Activated T-helper 1 cell treated with anti-CD3 and anti-CD28 coated beads, Interleukin-2, amount 50 U/mL, for 16 hours (primary cell): Measurements from ENCODE around the gene VEGFA.

Source experiments
- DNase-seq, 2 donors: peaks; one replicate each; pipeline ENCODE4 v3.0.0-alpha.2; 2020; ENCODE audit warnings: low read depth in 1 of 2, low spot score in 1 of 2

VEGFA gene

DNA sequence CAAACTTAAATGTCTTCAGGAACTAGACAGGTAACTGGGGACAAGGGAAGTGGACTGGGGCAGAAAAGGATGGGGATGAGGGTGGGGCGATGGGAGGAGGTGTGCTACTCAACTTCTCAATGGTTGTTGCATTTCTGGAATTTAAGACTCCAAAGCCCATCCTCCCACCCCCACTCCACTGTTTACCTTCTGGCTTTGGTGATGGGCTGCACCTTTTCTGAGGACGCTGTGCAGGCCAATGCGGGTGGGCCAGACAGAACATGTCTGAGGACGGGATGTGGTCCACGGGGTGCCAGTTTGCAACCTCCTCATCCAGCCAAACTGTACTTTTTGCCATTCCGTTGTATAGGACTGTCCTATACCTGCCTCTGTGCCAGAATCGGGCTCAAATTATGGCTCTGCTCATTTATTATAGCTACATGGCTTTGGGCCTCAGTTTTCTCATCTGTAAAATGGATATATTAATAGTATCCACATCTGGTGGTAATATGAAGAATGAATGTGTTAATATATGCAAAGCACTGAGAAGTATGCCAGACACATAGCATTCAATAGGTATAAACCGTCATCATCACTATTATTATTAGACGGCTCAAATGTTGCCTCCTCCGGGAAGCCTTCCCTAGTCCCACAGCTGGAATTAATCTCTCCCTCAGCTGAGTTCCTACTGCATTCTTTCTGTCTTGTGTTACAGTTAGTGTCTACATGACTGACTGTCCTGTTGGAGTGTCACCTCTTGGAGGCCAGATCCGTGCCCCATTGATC lies 31.0 kb upstream of the VEGFA start:
- no peak for DNase-seq

GRCh38 chr6:43739642-43740091 lies 30.3 kb upstream of the VEGFA start:
- no peak for DNase-seq

DNA sequence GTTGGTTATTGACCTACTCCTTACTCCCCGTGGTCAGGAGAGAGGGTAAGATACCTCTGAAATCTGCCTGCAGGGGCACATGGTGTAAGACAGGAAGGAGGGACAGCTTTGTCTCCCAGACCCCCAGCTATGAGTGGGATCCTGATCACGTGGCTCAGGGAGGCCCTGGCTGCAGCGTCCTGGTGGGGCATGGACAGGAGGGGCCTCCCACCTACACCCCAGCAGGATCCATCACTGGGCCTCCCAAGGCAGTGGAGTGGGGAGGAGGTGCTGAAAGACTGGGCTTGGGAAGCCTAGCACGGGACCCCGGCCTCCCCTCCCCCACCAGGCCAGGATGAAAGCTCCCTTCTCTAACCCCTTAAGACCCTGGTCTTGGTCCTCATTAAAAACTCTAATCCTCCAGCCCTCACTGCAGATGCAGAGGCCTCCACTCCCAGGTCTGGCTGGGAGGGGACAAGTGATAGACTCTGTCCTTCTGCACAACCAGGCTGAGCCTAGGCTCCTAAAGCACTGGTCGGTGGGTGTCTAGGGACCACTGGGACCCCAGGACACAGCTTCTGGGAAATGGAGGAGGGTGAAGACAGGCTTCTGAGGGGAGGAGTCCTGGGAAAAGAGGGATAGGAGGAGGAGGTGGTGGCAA lies 29.6 kb upstream of the VEGFA start:
- no peak for DNase-seq

- DNase-seq, result no peak
These were observed 28.8 kb upstream of the VEGFA start for GRCh38 chr6:43740961-43741764.

GRCh38 chr6:43741829-43742228 lies 28.2 kb upstream of the VEGFA start:
- DNase-seq, result no peak

DNA sequence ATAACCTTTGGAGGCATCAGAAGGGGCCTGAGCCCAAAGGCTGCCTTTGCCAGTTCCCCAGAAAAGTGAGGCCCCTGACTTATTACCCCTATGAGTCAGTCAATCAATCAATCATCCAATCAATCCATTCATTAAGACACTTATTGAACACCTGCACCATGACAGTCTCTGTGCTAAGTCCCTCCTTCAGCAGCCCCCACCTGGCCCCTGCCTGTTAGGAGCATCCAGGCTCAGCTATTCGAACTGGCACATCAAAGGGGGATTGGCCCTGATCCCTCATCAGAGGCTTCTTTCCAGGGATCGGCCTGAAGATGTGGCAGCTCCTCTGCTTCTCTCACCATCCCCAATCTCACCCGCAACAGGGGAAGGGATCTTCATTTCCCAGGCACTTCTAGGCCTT lies 27.7 kb upstream of the VEGFA start:
- no peak for DNase-seq

DNA sequence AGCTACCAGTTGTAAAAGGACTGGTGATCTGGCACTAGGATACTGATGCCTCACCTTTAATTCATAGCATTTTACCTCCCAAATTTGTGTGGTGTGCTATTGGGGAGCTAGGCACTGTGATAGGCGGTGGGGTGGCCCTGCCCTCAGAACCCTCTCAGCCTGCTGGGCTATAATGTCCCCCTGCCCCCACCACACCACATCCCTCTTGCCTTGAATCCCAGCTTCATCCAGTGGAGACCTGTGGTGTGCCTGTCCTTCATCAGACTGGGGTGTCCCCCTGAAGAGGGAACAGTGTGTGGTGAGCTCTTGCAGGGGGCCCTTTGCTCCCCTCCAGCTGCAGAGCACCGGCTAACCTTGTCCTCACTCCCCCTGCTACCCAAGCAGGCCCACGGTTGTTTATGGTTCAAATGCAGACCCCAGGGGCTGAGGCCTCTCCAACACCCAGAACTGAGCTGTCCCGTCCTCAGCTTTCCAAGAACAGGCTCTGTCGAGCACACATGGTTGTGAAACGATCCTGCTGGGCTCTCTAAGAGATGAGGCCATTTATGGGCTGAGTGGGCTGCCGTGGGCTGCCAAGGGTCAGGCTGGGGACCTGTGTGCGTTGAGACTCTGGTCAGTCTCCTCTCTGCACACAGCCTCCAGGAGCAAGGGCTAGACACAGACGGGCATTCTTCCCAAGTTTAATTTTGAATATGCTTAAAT lies 26.9 kb upstream of the VEGFA start:
- no peak for DNase-seq

DNA sequence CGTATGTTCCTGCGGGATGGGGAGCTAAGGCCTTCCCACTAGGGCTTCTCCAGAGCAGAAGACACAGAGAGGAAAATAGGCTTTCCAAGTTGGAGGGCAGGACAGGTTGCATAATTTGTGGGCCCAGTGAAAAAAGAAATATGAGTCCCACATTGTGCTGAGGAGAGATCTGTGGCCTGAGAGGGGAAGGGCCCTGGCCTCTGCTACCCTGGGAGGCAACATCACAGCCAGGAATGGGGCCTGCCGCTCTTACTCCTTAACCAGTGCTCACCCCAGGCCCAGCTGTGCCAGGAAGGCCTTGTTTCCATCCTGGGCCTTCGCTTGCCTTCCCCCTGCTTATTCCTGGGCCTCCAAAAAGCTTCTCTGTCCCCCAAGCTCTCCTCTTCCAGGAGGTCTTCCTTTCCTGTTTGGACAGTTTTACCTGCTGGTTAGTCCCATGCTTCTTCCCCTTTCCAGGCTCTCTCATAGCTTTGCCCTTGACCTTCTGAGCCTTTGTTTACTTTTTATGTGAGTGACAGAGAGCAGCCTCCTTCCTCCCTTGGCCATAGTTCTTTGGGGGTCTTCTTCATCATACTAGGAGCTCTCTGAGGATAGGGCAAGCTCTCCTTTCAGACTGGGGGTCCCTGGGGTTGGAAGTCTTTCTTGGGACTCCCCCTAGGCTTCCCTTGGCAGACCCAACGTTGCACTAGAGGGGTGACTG lies 26.2 kb upstream of the VEGFA start:
- no peak for DNase-seq

DNA sequence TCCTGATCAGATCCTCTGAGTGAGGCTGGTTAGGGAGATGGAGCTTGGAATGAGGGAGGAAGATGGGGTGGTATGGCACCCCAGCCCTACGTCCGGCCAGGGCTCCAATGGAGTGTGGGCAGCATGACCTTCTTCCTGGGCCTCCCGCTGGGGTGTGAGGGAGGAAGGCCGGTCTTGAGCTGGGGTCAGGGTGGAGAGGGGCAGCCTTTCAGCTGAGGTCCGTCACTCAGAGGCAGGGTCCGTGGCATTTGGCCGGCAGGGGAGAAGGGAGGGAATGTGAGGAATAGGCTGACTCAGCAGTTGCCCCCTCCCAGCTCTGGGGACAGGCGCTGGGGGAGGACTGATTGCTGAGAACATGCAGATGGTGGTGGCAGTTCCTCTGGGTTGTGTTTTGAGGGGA lies 25.5 kb upstream of the VEGFA start:
- no peak for DNase-seq

DNA sequence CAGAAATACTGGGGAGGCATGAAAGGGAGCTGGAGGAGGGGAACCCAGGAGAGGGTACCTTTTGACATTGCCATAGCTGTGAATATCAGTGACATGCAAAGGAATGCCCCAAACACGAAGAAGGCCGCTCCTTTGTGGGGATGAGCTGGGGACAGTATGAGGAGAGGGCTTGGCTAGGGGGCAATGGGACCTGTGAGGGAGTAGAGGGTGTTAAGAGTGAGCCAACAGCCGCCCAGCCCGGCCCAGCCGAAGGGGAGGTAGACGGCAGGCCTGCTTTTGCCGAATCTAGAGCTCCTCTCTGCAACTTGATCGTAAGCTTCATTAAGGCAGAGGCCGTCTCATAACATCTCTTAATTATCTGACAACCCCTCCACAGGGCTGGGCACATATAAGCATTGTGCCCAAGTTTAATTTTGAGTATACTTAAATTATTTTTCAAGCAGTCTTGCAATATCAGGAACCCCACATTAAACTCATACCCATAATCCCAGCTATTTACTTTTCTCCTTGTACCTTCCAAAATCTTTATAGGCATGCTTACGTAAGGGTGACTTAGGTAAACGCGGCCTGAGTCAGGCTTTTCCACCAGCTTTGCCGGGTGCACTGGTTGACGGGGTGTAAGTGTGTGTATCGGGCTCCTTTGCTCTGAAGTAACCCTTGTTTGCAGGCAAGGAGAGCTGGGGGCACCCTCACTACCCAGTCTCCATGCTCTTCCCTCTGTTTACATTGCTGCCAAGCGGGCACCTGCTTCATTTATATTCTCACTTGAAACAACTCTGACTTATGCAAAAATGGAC lies 24.9 kb upstream of the VEGFA start:
- DNase-seq, result no peak

DNA sequence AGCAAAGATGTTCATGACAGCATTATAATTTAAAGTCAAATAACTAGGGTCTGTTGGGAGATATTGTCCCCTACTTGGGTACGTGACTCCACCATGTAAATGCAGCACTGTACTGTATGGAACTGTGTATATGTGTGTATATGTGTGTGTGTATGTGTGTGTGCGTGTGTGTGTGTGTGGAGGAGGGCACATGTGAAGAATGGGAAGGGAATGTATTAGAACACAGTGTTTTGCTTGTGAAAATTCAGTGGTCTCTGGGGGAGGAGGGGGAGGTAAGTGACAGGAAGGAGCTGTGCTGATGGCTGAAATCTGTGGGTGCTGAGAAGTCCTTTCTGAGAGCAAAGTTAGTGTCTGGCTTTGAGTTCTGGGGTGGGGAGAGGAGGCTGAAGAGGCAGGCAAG lies 23.9 kb upstream of the VEGFA start:
- DNase-seq, result no peak

GRCh38 chr6:43746613-43747102 lies 23.4 kb upstream of the VEGFA start:
- DNase-seq, result no peak

- no peak for DNase-seq
These were observed 22.2 kb upstream of the VEGFA start for GRCh38 chr6:43747784-43748183.

DNA sequence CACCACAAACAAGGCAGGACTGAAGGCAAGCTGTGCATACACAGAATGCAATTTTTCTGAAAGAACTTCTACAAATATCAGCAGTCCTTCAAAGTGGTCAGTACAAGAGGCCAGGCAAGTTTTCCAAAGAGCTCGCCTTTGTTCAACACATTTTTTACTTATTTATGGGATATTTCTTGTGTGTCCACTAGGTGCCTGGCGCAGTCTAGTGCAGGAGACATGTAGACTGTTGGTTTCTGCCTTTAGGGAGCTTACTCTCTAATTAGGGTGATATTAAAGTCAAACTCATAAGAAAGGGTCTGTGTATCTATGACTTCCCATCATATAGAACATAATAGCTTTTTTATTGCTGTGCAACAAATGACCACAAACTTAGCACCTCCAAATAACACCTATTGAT lies 21.2 kb upstream of the VEGFA start:
- DNase-seq, result no peak

DNA sequence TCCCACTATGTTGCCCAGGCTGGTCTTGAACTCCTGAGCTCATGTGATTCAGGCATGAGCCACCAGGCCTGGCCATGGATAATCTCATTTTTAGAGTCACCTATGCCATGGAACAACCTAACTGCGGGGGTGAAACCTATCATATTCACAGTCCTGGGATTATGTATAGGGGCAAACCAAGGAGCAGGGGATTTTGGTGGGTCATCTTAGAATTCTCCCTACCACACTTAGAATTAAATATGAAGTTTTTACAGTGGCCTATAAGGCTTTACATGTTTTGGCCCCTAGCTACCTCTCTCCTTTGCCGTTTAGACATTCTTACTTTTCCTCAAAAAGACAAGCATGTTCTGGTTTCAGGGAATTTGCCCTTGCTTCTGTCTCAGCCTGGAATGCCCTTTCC lies 20.6 kb upstream of the VEGFA start:
- DNase-seq, result no peak

DNA sequence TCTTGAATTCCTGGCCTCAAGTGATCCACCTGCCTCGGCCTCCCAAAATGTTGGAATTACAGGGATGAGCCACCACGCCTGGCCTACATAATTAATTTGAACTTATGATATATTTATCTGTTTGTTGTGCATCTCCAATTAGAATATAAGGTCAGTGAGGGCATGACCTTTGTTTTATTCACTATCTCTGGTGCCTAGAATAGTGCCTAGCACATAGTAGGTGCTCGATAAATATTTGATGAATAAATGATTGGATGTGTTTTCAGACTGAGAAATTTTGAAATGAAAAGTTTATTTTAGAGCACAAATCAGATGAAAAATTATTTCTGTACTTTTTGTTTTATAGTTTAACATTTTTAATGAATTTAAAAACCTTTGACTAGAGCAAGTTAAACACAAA lies 19.4 kb upstream of the VEGFA start:
- no peak for DNase-seq

- no peak for DNase-seq
These were observed 16.3 kb upstream of the VEGFA start for GRCh38 chr6:43753570-43754183.

DNA sequence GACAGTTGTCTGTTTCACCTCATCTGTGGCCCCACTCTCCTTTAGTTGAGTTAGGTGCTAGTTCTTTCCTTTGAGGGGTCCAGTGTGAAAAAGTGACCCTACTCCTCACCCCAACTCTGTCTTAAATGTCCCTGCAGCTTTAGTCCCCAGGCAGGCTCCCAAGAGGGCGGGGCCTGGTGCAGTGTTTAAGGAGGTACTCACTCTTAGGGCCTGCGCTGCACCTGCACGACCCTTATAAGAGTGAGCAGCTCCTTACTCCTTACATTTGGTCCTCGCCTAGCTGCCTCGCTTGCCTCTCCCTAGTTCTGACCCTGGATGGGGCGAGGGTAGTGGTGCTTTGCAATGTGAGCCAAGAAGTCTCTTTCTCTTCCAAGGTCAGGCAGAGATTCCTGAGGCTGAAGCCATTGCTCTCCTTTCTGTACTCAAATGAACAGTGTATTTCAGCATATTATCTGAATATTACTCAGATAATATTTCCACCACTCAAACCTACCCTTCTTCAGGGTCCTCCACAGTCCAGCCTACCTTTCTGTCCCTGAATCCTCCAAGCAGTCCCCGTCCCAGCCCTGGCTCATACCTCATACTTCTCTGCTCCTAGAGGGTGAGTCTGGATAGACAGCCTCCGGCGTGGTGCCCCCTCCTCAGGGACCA lies 11.9 kb upstream of the VEGFA start:
- no peak for DNase-seq

DNA sequence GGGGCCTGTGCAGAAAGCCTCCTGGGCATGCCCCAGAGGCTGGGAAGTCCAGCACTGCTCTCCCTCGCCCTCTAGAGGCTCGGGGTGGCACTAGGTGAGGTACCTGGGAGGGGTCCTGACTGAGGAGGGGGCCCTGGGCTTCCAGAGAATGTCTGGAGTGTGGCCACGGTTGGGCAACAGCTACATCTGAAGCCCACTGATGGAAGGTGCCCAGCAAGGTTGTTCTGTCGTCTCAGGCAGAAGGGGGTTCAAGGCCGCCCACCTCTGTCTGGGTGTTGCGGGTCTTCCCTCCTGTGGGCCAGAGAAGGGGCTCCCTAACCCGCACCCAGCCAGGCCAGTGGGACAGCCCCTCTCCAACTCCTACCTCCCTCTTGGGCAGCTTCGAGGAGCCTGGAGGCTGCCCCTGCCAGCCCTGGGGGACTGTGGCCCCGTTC lies 11.4 kb upstream of the VEGFA start:
- no peak for DNase-seq
